Measurements from ENCODE around the gene GDF2. TPM values are rescaled to one million over a fixed set of nuclear protein-coding genes. Genes with fewer than 3 reads are reported as not detected.
A peak's percentile ranks its signal among the peaks of the same experiment; 100 is the strongest.

The GDF2 gene
- total RNA-seq, 2 donors from 2014 or later = not detected

DNA sequence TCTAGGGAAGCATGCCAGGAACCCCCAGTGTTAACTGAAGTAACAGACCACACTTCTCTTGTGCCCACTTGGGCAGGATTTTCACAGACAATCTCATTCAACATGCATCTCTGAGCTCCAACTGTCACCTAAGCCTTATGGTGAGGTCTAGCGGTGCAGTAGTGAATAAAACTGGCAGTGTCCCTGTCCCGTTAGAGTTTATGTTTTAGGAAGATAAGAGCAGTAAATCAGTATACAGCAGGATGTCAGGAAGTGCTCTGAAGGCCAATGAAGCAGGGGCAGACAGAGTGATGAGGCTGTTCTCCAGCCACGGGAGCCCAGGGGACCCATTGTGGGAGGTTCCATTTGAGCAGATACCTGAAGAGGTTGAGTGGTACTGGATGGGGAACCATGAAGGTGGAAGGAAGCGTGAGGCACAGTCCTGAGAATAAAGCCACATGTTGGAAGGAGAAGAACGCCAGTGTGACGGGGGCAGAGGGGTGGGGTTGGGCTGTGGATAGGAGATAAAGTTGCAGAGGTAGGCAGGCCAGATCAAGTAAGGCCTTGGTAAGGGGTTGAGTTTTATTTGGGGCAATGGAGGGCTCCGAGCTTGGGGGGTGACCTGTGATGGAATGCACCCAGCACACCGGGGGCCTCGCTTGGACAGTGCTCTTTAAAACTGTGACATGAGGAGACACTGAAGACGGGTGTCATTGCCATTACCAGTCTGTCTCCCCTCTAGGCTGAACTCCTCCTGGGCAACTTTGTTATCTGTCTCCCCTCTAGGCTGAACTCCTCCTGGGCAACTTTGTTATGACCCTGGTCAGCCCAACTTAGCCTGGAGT is 15.7 kb upstream of the GDF2 start:
- Histone ChIP-seq H3K4me3 (no peak overlapping the region), H3K36me3 (no peaks in the 10 kb centered on the region), H3K9me3 (no peaks in the 10 kb centered on the region), H3K27me3 (replicated peaks; ENCODE audit: insufficient read depth) (no peaks in the 10 kb centered on the region), H3K4me1 (ENCODE audit: control insufficient read depth in 1 of 2, low read depth in 2 of 2) (peaks cover 3 to 19% of the 10 kb centered on the region in 2 donors), H3K27ac (no peak overlapping the region)
- TF ChIP-seq CTCF (IDR thresholded peaks at IDR 0.05) = no peak
- no peak for ATAC-seq (ENCODE audit: insufficient number of reproducible peaks, low FRiP score, low read depth)
- no peak for DNase-seq (ENCODE audit: low spot score)

DNA sequence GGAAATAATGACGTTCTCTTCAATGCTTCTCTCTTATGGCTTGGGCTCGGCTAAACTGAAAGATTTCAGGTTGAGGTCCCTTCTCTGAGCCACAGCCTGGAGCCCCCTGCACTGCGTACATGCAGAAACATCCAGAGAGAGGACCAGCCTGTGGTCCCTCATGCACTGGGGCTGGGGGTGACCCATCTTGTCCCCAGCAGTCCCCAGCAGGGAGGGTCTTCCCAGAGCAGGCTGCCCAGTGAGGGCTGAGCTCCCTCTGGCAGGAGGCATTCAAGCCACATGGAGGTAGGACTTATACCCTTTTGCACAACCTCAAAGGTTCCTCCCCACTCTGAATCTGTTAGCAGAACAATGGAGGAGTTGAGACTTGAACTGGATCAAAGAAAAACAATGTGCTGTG is 14.9 kb upstream of the GDF2 start:
- TF ChIP-seq CTCF (IDR thresholded peaks at IDR 0.05) = no peak
- DNase-seq (ENCODE audit: low spot score) (no peak), ATAC-seq (ENCODE audit: insufficient number of reproducible peaks, low FRiP score, low read depth) (no peak)
- H3K36me3 ChIP-seq = no peaks in the 10 kb centered on the region
- H3K9me3 ChIP-seq = no peaks in the 10 kb centered on the region
- no peaks in the 10 kb centered on the region for H3K27me3 ChIP-seq (replicated peaks; ENCODE audit: insufficient read depth)
- peaks cover 0 to 19% of the 10 kb centered on the region in 2 donors for H3K4me1 ChIP-seq (ENCODE audit: control insufficient read depth in 1 of 2, low read depth in 2 of 2)
- no peak overlapping the region for H3K27ac ChIP-seq
- H3K4me3 ChIP-seq = no peak overlapping the region

- no peak overlapping the region for H3K27ac ChIP-seq
- no peaks in the 10 kb centered on the region for H3K9me3 ChIP-seq
- H3K4me1 ChIP-seq (ENCODE audit: control insufficient read depth in 1 of 2, low read depth in 2 of 2) = peaks cover 0 to 13% of the 10 kb centered on the region in 2 donors
- no peak overlapping the region for H3K4me3 ChIP-seq
- H3K36me3 ChIP-seq = no peaks in the 10 kb centered on the region
- no peak for TF ChIP-seq CTCF (IDR thresholded peaks at IDR 0.05)
- ATAC-seq (ENCODE audit: insufficient number of reproducible peaks, low FRiP score, low read depth) (no peak), DNase-seq (ENCODE audit: low spot score) (no peak)
- no peaks in the 10 kb centered on the region for H3K27me3 ChIP-seq (replicated peaks; ENCODE audit: insufficient read depth)
These were observed 13.5 kb upstream of the GDF2 start for GRCh38 chr10:47308775-47309174.

DNA sequence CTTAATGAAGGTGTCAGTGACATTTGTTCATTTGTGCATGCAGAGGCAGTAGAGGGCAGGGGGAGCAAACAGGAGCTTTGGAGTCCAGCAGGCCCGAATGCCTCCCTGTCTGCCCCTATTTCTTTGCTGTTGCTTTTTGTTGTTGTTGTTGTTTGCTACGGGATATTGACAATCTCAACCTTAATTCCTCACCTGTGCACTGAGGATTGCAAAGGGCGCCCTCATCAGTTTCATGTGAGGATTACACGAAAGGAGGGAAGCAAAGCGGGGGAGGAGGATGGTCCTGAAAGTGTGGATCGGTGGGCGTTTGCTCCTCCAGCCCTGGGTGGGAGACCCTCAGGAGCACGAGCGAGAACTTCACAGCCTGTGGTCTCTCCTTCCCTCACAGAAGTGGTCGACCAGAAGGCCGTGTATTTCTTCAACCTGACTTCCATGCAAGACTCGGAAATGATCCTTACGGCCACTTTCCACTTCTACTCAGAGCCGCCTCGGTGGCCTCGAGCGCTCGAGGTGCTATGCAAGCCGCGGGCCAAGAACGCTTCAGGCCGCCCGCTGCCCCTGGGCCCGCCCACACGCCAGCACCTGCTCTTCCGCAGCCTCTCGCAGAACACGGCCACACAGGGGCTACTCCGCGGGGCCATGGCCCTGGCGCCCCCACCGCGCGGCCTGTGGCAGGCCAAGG is 12.7 kb upstream of the GDF2 start:
- no peaks in the 10 kb centered on the region for H3K9me3 ChIP-seq
- no peak for DNase-seq (ENCODE audit: low spot score)
- TF ChIP-seq CTCF (IDR thresholded peaks at IDR 0.05) = peak; percentile 25
- no peaks in the 10 kb centered on the region for H3K36me3 ChIP-seq
- no peak overlapping the region for H3K4me3 ChIP-seq
- H3K27me3 ChIP-seq (replicated peaks; ENCODE audit: insufficient read depth) = no peaks in the 10 kb centered on the region
- ATAC-seq (ENCODE audit: insufficient number of reproducible peaks, low FRiP score, low read depth) = no peak
- peaks cover 0 to 13% of the 10 kb centered on the region in 2 donors for H3K4me1 ChIP-seq (ENCODE audit: control insufficient read depth in 1 of 2, low read depth in 2 of 2)
- no peak overlapping the region for H3K27ac ChIP-seq

GRCh38 chr10:47310090-47310505 is 12.2 kb upstream of the GDF2 start:
- Histone ChIP-seq H3K9me3 (no peaks in the 10 kb centered on the region), H3K27ac (no peak overlapping the region), H3K4me3 (no peak overlapping the region), H3K27me3 (replicated peaks; ENCODE audit: insufficient read depth) (no peaks in the 10 kb centered on the region), H3K4me1 (ENCODE audit: control insufficient read depth in 1 of 2, low read depth in 2 of 2) (peaks cover 0 to 13% of the 10 kb centered on the region in 2 donors), H3K36me3 (no peaks in the 10 kb centered on the region)
- ATAC-seq (ENCODE audit: insufficient number of reproducible peaks, low FRiP score, low read depth) (no peak), DNase-seq (ENCODE audit: low spot score) (no peak)
- no peak for TF ChIP-seq CTCF (IDR thresholded peaks at IDR 0.05)

All from thoracic aorta (tissue), 2 donors.